C4-2B (cell line): ENCODE results near the gene USH2A.

Experiments
- H3K27ac ChIP-seq: fragments of 450-650 bp; 2 replicates; pipeline ENCODE4 v1.5.1; 2017
- CTCF ChIP-seq: fragments of 450-650 bp; conservative IDR thresholded peaks from 2 replicates; pipeline ENCODE4 v1.5.1; 2017; ENCODE audit warnings: mild to moderate bottlenecking
- ZFX ChIP-seq: fragments of 450-650 bp; IDR thresholded peaks from 2 replicates; pipeline ENCODE4 v1.6.1; 2017

Gene USH2A

DNA sequence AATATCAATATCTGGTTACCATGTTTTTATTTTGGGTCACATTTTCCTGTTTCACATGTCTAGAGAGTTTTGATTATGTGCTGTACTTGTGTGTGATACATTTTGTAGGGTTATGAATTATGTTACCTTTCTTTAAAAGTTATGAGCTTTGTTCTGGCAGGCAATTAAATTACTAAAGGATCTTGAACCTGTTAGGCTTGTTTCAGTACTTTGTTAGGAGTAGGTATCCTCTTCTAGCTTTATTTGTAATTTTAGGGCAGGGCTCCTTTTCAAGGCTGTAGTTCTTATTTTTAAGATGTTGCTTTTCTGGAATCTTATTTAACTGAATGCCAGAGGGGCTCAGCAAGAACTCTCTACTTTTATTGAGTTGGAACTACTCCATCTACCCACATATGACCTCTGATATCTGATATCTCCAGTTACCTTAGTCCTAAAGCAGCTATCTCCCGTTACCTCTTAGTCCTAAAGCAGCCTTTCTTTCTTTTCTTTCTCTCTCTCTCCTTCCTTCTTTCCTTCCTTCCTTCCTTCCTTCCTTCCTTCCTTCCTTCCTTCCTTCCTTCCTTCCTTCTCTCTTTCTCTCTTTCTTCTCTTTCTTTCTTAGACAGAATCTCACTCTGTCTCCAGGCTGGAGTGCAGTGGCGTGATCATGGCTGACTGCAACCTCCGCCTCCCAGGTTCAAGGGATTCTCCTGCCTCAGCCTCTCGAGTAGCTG lies 832.3 kb downstream of the USH2A start:
- H3K27ac ChIP-seq: peak overlapping the region; percentile 63
- TF ChIP-seq CTCF (no peak), ZFX (no peak)

DNA sequence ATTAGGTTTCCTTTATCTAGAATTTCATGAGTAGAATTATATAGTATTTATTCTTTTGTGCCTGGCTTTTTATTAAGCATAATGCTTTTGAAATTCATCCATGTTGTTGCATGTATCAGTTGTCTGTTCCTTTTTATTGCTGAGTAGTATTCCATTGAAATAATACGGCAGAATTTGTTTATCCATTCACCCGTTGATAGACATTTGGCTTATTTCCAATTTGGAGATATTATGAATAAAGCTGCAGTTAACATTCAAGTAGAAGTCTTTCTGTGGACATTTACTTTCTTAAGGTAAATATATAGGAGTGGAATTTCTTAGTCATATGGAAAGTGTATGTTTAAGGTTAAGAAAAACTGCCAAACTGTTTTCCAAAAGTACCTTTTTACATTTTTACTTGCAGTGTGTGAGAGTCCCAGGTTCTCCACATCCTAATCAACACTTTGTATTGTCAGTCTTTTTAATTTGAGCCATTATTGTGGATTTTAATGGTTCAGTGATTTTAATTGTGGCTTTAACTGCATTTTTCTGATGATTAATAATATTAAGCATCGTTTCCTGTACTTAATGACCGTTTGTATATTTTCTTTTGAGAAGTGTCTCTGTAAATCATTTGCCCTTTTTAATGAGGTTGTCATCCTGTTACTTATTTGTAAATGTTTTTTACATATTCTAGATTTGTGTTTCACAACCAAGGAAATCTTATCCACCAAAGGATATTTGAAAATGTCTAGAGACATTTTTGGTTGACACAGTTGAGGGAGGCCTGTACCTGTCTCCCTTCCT lies 833.4 kb downstream of the USH2A start:
- TF ChIP-seq ZFX: no peak
- no peak for TF ChIP-seq CTCF
- H3K27ac ChIP-seq: no peak overlapping the region

DNA sequence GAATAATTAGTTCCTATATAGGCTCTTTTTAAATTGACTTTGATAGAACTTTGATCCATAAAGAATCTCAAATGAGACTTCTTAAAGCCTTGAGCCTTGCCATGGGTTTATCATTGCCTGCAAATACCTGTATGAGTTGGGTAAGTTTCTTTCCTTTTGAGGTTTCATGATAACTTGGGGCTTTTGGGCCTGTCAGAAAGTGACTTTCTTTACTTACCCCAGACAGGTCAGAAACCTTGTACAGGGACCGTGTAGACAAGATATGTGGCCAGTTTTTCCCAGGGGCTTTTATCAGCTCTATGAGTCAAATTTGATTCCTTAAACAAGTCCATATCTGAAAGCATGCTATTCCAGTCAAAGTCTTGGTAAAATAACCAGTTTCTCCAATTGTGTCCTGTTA lies 838.9 kb downstream of the USH2A start:
- H3K27ac ChIP-seq: no peak overlapping the region
- TF ChIP-seq ZFX (no peak), CTCF (no peak)

GRCh38 chr1:215583185-215583749 lies 840.0 kb downstream of the USH2A start:
- H3K27ac ChIP-seq: no peak overlapping the region; the same call in 1 of the 2 replicates
- no peak for TF ChIP-seq CTCF
- no peak for TF ChIP-seq ZFX

- no peak overlapping the region for H3K27ac ChIP-seq
- peak; percentile 9; the same call in 1 of the 2 replicates for TF ChIP-seq CTCF
- TF ChIP-seq ZFX: no peak
Observed at GRCh38 chr1:215581896-215582295, 841.4 kb downstream of the USH2A start.
